H9 (cell line): ENCODE measurements around the gene PKN1. TPM values are rescaled to one million over a fixed set of nuclear protein-coding genes. Genes with fewer than 3 reads are reported as not detected.

Experiments used
- DNase-seq: peaks from one replicate; pipeline ENCODE4 v3.0.0-alpha.2; 2017
- H2AFZ ChIP-seq: one replicate; pipeline ENCODE4 v1.6.1; 2013; ENCODE audit warnings: mild to moderate bottlenecking, low read length, control low read depth, moderate library complexity
- H2AK5ac ChIP-seq: 2 replicates; pipeline ENCODE4 v1.6.1; 2013; ENCODE audit warnings: low read length, control low read depth, mixed read lengths; ENCODE audit not compliant: insufficient read length
- H2BK120ac ChIP-seq: one replicate; pipeline ENCODE4 v1.6.1; 2013; ENCODE audit warnings: low read depth, mild to moderate bottlenecking, low read length, control low read depth, inconsistent platforms; ENCODE audit not compliant: poor library complexity, severe bottlenecking
- H2BK12ac ChIP-seq: 2 replicates; pipeline ENCODE4 v1.6.1; 2013; ENCODE audit warnings: low read length, control low read depth, mixed read lengths, low read depth; ENCODE audit not compliant: insufficient read length
- H2BK15ac ChIP-seq: 2 replicates; pipeline ENCODE4 v1.6.1; 2013; ENCODE audit warnings: low read depth, low read length, control low read depth
- H2BK20ac ChIP-seq: one replicate; pipeline ENCODE4 v1.6.1; 2013; ENCODE audit warnings: low read depth, mild to moderate bottlenecking, low read length, control low read depth, inconsistent platforms; ENCODE audit not compliant: poor library complexity, severe bottlenecking
- H2BK5ac ChIP-seq: 2 replicates; pipeline ENCODE4 v1.6.1; 2013; ENCODE audit warnings: low read length, control low read depth, mixed read lengths; ENCODE audit not compliant: insufficient read length
- H3K14ac ChIP-seq: 2 replicates; pipeline ENCODE4 v1.6.1; 2013; ENCODE audit warnings: low read length, control low read depth; ENCODE audit not compliant: insufficient read depth
- H3K18ac ChIP-seq: 2 replicates; pipeline ENCODE4 v1.6.1; 2013; ENCODE audit warnings: low read depth, mild to moderate bottlenecking, mixed read lengths, low read length, control low read depth; ENCODE audit not compliant: insufficient read length
- H3K23ac ChIP-seq: 2 replicates; pipeline ENCODE4 v1.6.1; 2013; ENCODE audit warnings: low read length, control low read depth, mixed read lengths, low read depth; ENCODE audit not compliant: insufficient read length
- H3K23me2 ChIP-seq: 2 replicates; pipeline ENCODE4 v1.6.1; 2013; ENCODE audit warnings: low read depth, mild to moderate bottlenecking, mixed read lengths, low read length, control low read depth; ENCODE audit not compliant: insufficient read length, poor library complexity, severe bottlenecking
- H3K27ac ChIP-seq: 2 replicates; pipeline ENCODE4 v1.5.1; 2013; ENCODE audit warnings: low read length, control low read depth, mixed read lengths, low read depth; ENCODE audit not compliant: insufficient read length
- H3K27me3 ChIP-seq: 2 replicates; pipeline ENCODE4 v1.6.1; 2013; ENCODE audit warnings: low read length, control low read depth, inconsistent platforms; ENCODE audit not compliant: insufficient read depth
- H3K4ac ChIP-seq: 2 replicates; pipeline ENCODE4 v1.6.1; 2013; ENCODE audit warnings: low read depth, mild to moderate bottlenecking, control low read depth, inconsistent platforms, low read length, moderate library complexity
- H3K4me1 ChIP-seq: 2 replicates; pipeline ENCODE4 v1.6.1; 2013; ENCODE audit warnings: low read length, control low read depth, inconsistent platforms; ENCODE audit not compliant: insufficient read depth
- H3K4me2 ChIP-seq: 2 replicates; pipeline ENCODE4 v1.6.1; 2013; ENCODE audit warnings: low read length, control low read depth, mixed read lengths; ENCODE audit not compliant: insufficient read length, insufficient read depth
- H3K56ac ChIP-seq: 2 replicates; pipeline ENCODE4 v1.6.1; 2013; ENCODE audit warnings: low read depth, mild to moderate bottlenecking, mixed read lengths, low read length, control low read depth; ENCODE audit not compliant: insufficient read length
- H3K79me1 ChIP-seq: 2 replicates; pipeline ENCODE4 v1.6.1; 2013; ENCODE audit warnings: low read depth, mild to moderate bottlenecking, moderate library complexity, low read length, control low read depth, inconsistent platforms; ENCODE audit not compliant: insufficient read depth, poor library complexity, severe bottlenecking
- H3K79me2 ChIP-seq: 2 replicates; pipeline ENCODE4 v1.6.1; 2013; ENCODE audit warnings: low read length, control low read depth, inconsistent platforms; ENCODE audit not compliant: insufficient read depth
- H3K9ac ChIP-seq: 2 replicates; pipeline ENCODE4 v1.6.1; 2013; ENCODE audit warnings: low read length, control low read depth, mixed read lengths; ENCODE audit not compliant: insufficient read length; ENCODE audit errors: extremely low read depth
- H3K9me3 ChIP-seq: one replicate; pipeline ENCODE4 v1.6.1; 2013; ENCODE audit warnings: low read depth, low read length, inconsistent platforms; ENCODE audit not compliant: control insufficient read depth
- H3T11ph ChIP-seq: one replicate; pipeline ENCODE4 v1.6.1; 2013; ENCODE audit warnings: mild to moderate bottlenecking, low read length, control low read depth, inconsistent platforms
- H4K20me1 ChIP-seq: one replicate; pipeline ENCODE4 v1.6.1; 2013; ENCODE audit not compliant: control insufficient read depth, insufficient read length, insufficient read depth
- H4K5ac ChIP-seq: 2 replicates; pipeline ENCODE4 v1.6.1; 2013; ENCODE audit warnings: low read depth, mild to moderate bottlenecking, mixed read lengths, low read length, control low read depth; ENCODE audit not compliant: insufficient read length
- H4K8ac ChIP-seq: replicated peaks from 2 replicates; pipeline ENCODE4 v1.6.1; 2013; ENCODE audit warnings: low read length, control low read depth, mixed read lengths, low read depth; ENCODE audit not compliant: insufficient read length
- H4K91ac ChIP-seq: 2 replicates; pipeline ENCODE4 v1.6.1; 2013; ENCODE audit warnings: low read depth, mild to moderate bottlenecking, moderate library complexity, mixed read lengths, low read length, control low read depth; ENCODE audit not compliant: insufficient read length
- H3K27ac Mint-ChIP-seq, 3 experiments: 2 replicates in 2 of 3; 3 replicates in 1 of 3; pipeline ENCODE4 v1.8.0; 2020 to 2021; ENCODE audit warnings: mixed read lengths in 3 of 3, mild to moderate bottlenecking in 1 of 3, moderate library complexity in 1 of 3
- H3K27me3 Mint-ChIP-seq: 2 replicates; pipeline ENCODE4 v1.8.0; 2021; ENCODE audit warnings: low read depth, mild to moderate bottlenecking, moderate library complexity, mixed read lengths
- H3K36me3 Mint-ChIP-seq, 3 experiments: 2 replicates in 2 of 3; 3 replicates in 1 of 3; pipeline ENCODE4 v1.8.0; 2020 to 2021; ENCODE audit warnings: low read depth in 3 of 3, mixed read lengths in 3 of 3; ENCODE audit not compliant: insufficient read depth in 1 of 3
- H3K4me1 Mint-ChIP-seq, 2 experiments: 2 replicates each; pipeline ENCODE4 v1.8.0; 2020; ENCODE audit warnings: mixed read lengths in 2 of 2
- H3K4me3 Mint-ChIP-seq, 2 experiments: 2 replicates in 1 of 2; 3 replicates in 1 of 2; pipeline ENCODE4 v1.8.0; 2020 to 2021; ENCODE audit warnings: mild to moderate bottlenecking in 2 of 2, mixed read lengths in 2 of 2, moderate library complexity in 1 of 2
- H3K9me3 Mint-ChIP-seq, 2 experiments: 2 replicates in 1 of 2; 3 replicates in 1 of 2; pipeline ENCODE4 v1.8.0; 2020; ENCODE audit warnings: mild to moderate bottlenecking in 2 of 2, mixed read lengths in 2 of 2, moderate library complexity in 1 of 2
- CTCF ChIP-seq: fragments of 200-600 bp; sonication (generic); conservative IDR thresholded peaks from 3 replicates; pipeline ENCODE4 v1.8.0; 2021; ENCODE audit warnings: antibody characterized with exemption, mild to moderate bottlenecking
- WGBS: extraction: QIAGEN DNeasy Blood & Tissue Kit; methylation state at CpG from one replicate; pipeline ENCODE4 v1.1.7; 2013; ENCODE audit warnings: missing lambda C conversion rate, low lambda C conversion rate, mixed read lengths; ENCODE audit not compliant: insufficient read length; ENCODE audit errors: extremely low coverage; 5-methylcytosine and 5-hydroxymethylcytosine counted together
- total RNA-seq: library from RNA; stranded (reverse); gene quantifications from 2 replicates; pipeline ENCODE4 v1.2.1, GENCODE V29; 2021

PKN1 gene
- total RNA-seq, 1 experiment from 2014 or later: 159 TPM

GRCh38 chr19:14435320-14436050, 2.4 kb downstream of the PKN1 start:
- Histone ChIP-seq H3K27ac (no peak overlapping the region), H3K9ac (no peak overlapping the region), H2AK5ac (no peak overlapping the region), H3T11ph (no peak overlapping the region), H3K23ac (no peak overlapping the region), H3K4me1 (no peaks in the 10 kb centered on the region), H3K79me1 (peaks cover 4% of the 10 kb centered on the region), H3K79me2 (peaks cover 5% of the 10 kb centered on the region; the same call in 1 of the 2 replicates), H4K5ac (no peak overlapping the region), H4K20me1 (no peaks in the 10 kb centered on the region), H4K91ac (no peak overlapping the region), H2BK12ac (no peak overlapping the region), H2BK20ac (no peak overlapping the region), H3K56ac (no peak overlapping the region), H4K8ac (no peak overlapping the region), H3K9me3 (no peaks in the 10 kb centered on the region), H3K4me2 (no peak overlapping the region), H3K18ac (no peak overlapping the region), H2BK120ac (no peak overlapping the region), H3K14ac (no peak overlapping the region), H2BK15ac (no peak overlapping the region), H3K4ac (no peak overlapping the region), H2AFZ (no peak overlapping the region), H3K23me2 (peaks cover 7% of the 10 kb centered on the region), H2BK5ac (no peak overlapping the region), H3K27me3 (no peaks in the 10 kb centered on the region)
- H3K36me3 Mint-ChIP-seq: peaks cover 0 to 8% (median 0%) of the 10 kb centered on the region in 3 experiments; a peak in 3 of 7 replicates
- no peak for TF ChIP-seq CTCF
- peaks cover 12 to 15% of the 10 kb centered on the region in 2 experiments for H3K4me1 Mint-ChIP-seq
- no peaks in the 10 kb centered on the region for H3K9me3 Mint-ChIP-seq
- no peak for DNase-seq
- no peak overlapping the region; a peak in 2 of 7 replicates for H3K27ac Mint-ChIP-seq
- WGBS: no CpG with 5 or more reads among the region's 17 CpGs
- peak overlapping the region; percentile 8 to 34; a peak in 1 of 5 replicates for H3K4me3 Mint-ChIP-seq
- H3K27me3 Mint-ChIP-seq: peaks cover 14% of the 10 kb centered on the region
